ENCODE results near the gene SLC26A11.
"Not testable (repeated sequence)": the region's sequence is repeated elsewhere in the genome, so short reads cannot be mapped to it uniquely, and the experiment has no call there.

The SLC26A11 gene

DNA sequence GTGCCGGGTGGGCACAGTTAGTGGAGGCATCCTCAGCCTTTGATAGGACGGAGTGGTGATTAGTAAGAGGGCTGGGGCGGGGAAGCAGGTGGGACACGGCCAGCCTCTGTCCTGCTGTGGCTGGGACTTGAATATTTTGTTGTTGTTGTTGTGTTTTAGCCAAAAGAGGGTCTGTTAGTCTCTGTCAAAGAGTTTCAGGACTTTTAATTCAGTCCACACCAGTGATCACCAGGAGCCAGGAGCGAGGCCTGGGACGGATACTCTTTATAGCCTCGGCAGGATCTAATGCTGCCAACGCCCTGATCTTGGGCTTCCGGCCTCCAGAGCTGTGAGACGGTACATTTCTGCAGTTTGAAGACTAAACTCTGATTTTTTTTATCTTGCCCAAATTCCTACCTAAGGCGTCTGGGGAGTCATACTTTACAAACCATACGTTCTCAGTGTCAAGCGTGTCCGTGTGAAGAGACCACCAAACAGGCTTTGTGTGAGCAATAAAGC lies 37.5 kb downstream of the SLC26A11 start:
- Histone ChIP-seq H3K27me3 (ENCODE audit: insufficient read depth, insufficient read length) (no peaks in the 10 kb centered on the region), H3K9me3 (ENCODE audit: insufficient read depth, low read length) (no peaks in the 10 kb centered on the region), H3K9ac (ENCODE audit: insufficient read length, low read depth) (no peak overlapping the region), H3K36me3 (ENCODE audit: insufficient read depth, insufficient read length, low read length) (peaks cover 8% of the 10 kb centered on the region), H3K4me1 (ENCODE audit: insufficient read depth, insufficient read length) (peaks cover 22% of the 10 kb centered on the region), H3K4me3 (ENCODE audit: insufficient read length, low read depth) (no peak overlapping the region)
- no peak for DNase-seq (ENCODE audit: low read depth, low spot score)
- TF ChIP-seq SUZ12 (IDR thresholded peaks at IDR 0.05; ENCODE audit: extremely low read depth, insufficient read depth, insufficient read length) (no peak), ZNF274 (IDR thresholded peaks at IDR 0.05; ENCODE audit: low read depth, low read length) (no peak), YY1 (IDR thresholded peaks at IDR 0.05; ENCODE audit: insufficient read depth, insufficient read length) (no peak)

- not testable (repeated sequence) for H3K4me3 ChIP-seq (ENCODE audit: insufficient read length, low read depth); H3K27me3 ChIP-seq (ENCODE audit: insufficient read depth, insufficient read length); H3K9ac ChIP-seq (ENCODE audit: insufficient read length, low read depth); H3K9me3 ChIP-seq (ENCODE audit: insufficient read depth, low read length); DNase-seq (ENCODE audit: low read depth, low spot score); H3K36me3 ChIP-seq (ENCODE audit: insufficient read depth, insufficient read length, low read length)
- H3K4me1 ChIP-seq (ENCODE audit: insufficient read depth, insufficient read length) = peaks cover 27% of the 10 kb centered on the region
These were observed 38.1 kb downstream of the SLC26A11 start for GRCh38 chr17:80258296-80258695.

DNA sequence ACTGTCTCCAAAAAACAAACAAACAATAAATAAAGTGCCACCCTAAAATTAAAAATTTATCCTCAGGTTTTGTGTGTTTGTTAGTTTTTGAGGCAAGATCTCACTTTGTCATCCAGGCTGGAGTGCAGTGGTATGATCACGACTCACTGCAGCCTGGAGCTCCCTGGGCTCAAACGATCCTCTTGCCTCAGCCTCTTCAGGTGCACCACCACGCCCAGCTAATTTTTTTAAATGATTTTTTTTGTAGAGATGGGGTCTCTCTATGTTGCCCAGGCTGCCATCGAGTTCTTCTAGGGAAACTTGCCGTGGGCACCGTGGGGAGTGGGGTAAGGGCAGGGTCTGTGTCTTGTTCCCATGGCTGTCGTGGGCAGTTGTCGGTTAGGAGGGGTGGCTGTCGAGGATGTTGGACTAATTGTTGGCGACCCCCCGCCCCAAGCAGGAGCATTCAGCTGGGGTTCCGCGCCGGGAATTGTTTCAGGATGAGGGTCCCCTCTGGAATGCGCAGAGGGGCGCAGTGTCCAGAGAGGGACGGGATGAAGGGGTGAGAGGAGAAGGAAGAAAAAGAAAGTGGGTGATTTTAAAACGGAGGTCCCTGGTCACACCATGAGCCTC lies 39.3 kb downstream of the SLC26A11 start:
- Histone ChIP-seq H3K9me3 (ENCODE audit: insufficient read depth, low read length) (no peaks in the 10 kb centered on the region), H3K9ac (ENCODE audit: insufficient read length, low read depth) (peak overlapping the region; percentile 75), H3K27me3 (ENCODE audit: insufficient read depth, insufficient read length) (no peaks in the 10 kb centered on the region), H3K36me3 (ENCODE audit: insufficient read depth, insufficient read length, low read length) (peaks cover 16% of the 10 kb centered on the region), H3K4me1 (ENCODE audit: insufficient read depth, insufficient read length) (peaks cover 40% of the 10 kb centered on the region), H3K4me3 (ENCODE audit: insufficient read length, low read depth) (peak overlapping the region; percentile 41)
- TF ChIP-seq SUZ12 (IDR thresholded peaks at IDR 0.05; ENCODE audit: extremely low read depth, insufficient read depth, insufficient read length) = no peak
- TF ChIP-seq ZNF274 (IDR thresholded peaks at IDR 0.05; ENCODE audit: low read depth, low read length) = no peak
- no peak for TF ChIP-seq YY1 (IDR thresholded peaks at IDR 0.05; ENCODE audit: insufficient read depth, insufficient read length)
- no peak for DNase-seq (ENCODE audit: low read depth, low spot score)

DNA sequence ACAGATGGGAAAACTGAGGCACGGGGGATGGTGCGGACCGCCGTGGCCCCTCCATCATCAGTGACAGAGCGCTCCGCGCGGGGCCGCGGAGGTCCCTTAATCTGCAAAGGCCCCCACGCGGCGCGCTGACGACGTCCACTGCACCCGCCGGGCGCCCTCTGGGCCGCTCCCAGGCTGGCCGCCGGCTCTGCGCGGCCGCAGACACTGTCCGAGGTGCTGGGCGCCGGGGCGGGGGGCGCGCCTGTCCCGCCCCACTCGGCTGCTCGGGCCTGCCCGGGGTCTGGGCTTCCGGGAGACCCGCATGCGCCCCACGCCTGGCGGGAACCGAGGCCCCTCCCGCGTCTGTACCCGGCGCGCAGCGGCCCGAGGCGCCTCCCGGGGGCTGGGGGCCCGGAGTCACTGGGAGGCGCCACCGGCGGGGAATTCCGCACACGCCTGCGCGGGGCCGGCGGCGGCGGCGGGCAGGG lies 39.9 kb downstream of the SLC26A11 start:
- no peaks in the 10 kb centered on the region for H3K9me3 ChIP-seq (ENCODE audit: insufficient read depth, low read length)
- peaks cover 39% of the 10 kb centered on the region for H3K4me1 ChIP-seq (ENCODE audit: insufficient read depth, insufficient read length)
- H3K27me3 ChIP-seq (ENCODE audit: insufficient read depth, insufficient read length) = no peaks in the 10 kb centered on the region
- peak overlapping the region; percentile 75 for H3K9ac ChIP-seq (ENCODE audit: insufficient read length, low read depth)
- TF ChIP-seq SUZ12 (IDR thresholded peaks at IDR 0.05; ENCODE audit: extremely low read depth, insufficient read depth, insufficient read length) (no peak), YY1 (IDR thresholded peaks at IDR 0.05; ENCODE audit: insufficient read depth, insufficient read length) (no peak), ZNF274 (IDR thresholded peaks at IDR 0.05; ENCODE audit: low read depth, low read length) (no peak)
- H3K36me3 ChIP-seq (ENCODE audit: insufficient read depth, insufficient read length, low read length) = peaks cover 20% of the 10 kb centered on the region
- DNase-seq (ENCODE audit: low read depth, low spot score) = no peak
- peak overlapping the region; percentile 41 for H3K4me3 ChIP-seq (ENCODE audit: insufficient read length, low read depth)

GRCh38 chr17:80260791-80261158 lies 40.5 kb downstream of the SLC26A11 start, which contains the start of gene RNF213:
Gene RNF213 (plus strand): TSS chr17:80260852. CDS start chr17:80263682, 2,830 bp downstream.
- Histone ChIP-seq H3K4me1 (ENCODE audit: insufficient read depth, insufficient read length) (peaks cover 39% of the 10 kb centered on the region), H3K36me3 (ENCODE audit: insufficient read depth, insufficient read length, low read length) (peaks cover 27% of the 10 kb centered on the region)
- TF ChIP-seq YY1 (IDR thresholded peaks at IDR 0.05; ENCODE audit: insufficient read depth, insufficient read length) (no peak), SUZ12 (IDR thresholded peaks at IDR 0.05; ENCODE audit: extremely low read depth, insufficient read depth, insufficient read length) (no peak), ZNF274 (IDR thresholded peaks at IDR 0.05; ENCODE audit: low read depth, low read length) (no peak)

GRCh38 chr17:80261159-80261894 lies 41.1 kb downstream of the SLC26A11 start:
- Histone ChIP-seq H3K27me3 (ENCODE audit: insufficient read depth, insufficient read length) (no peaks in the 10 kb centered on the region), H3K9me3 (ENCODE audit: insufficient read depth, low read length) (no peaks in the 10 kb centered on the region), H3K4me1 (ENCODE audit: insufficient read depth, insufficient read length) (peaks cover 39% of the 10 kb centered on the region), H3K4me3 (ENCODE audit: insufficient read length, low read depth) (peak overlapping the region; percentile 86), H3K36me3 (ENCODE audit: insufficient read depth, insufficient read length, low read length) (peaks cover 32% of the 10 kb centered on the region), H3K9ac (ENCODE audit: insufficient read length, low read depth) (peak overlapping the region; percentile 95)
- TF ChIP-seq SUZ12 (IDR thresholded peaks at IDR 0.05; ENCODE audit: extremely low read depth, insufficient read depth, insufficient read length) (no peak), YY1 (IDR thresholded peaks at IDR 0.05; ENCODE audit: insufficient read depth, insufficient read length) (no peak), ZNF274 (IDR thresholded peaks at IDR 0.05; ENCODE audit: low read depth, low read length) (no peak)
- peak; percentile 90 for DNase-seq (ENCODE audit: low read depth, low spot score)

More at GRCh38 chr17:80260791-80261158, 40.5 kb downstream of the SLC26A11 start, which contains the start of gene RNF213:
- H3K9ac ChIP-seq (ENCODE audit: insufficient read length, low read depth) = peak within 1 kb of the TSS; percentile 95
- H3K9me3 ChIP-seq (ENCODE audit: insufficient read depth, low read length) = no peaks in the 10 kb centered on the region
- no peak for DNase-seq (ENCODE audit: low read depth, low spot score)
- H3K27me3 ChIP-seq (ENCODE audit: insufficient read depth, insufficient read length) = no peaks in the 10 kb centered on the region
- peak within 1 kb of the TSS; percentile 86 for H3K4me3 ChIP-seq (ENCODE audit: insufficient read length, low read depth)

- no peak for TF ChIP-seq SUZ12 (IDR thresholded peaks at IDR 0.05; ENCODE audit: extremely low read depth, insufficient read depth, insufficient read length)
- no peak for TF ChIP-seq YY1 (IDR thresholded peaks at IDR 0.05; ENCODE audit: insufficient read depth, insufficient read length)
- no peak for TF ChIP-seq ZNF274 (IDR thresholded peaks at IDR 0.05; ENCODE audit: low read depth, low read length)
- H3K4me3 ChIP-seq (ENCODE audit: insufficient read length, low read depth) = peak overlapping the region; percentile 86
- peak overlapping the region; percentile 95 for H3K9ac ChIP-seq (ENCODE audit: insufficient read length, low read depth)
- H3K27me3 ChIP-seq (ENCODE audit: insufficient read depth, insufficient read length) = no peaks in the 10 kb centered on the region
- H3K4me1 ChIP-seq (ENCODE audit: insufficient read depth, insufficient read length) = peaks cover 39% of the 10 kb centered on the region
- H3K9me3 ChIP-seq (ENCODE audit: insufficient read depth, low read length) = no peaks in the 10 kb centered on the region
- peaks cover 33% of the 10 kb centered on the region for H3K36me3 ChIP-seq (ENCODE audit: insufficient read depth, insufficient read length, low read length)
- DNase-seq (ENCODE audit: low read depth, low spot score) = no peak
These were observed 41.7 kb downstream of the SLC26A11 start for GRCh38 chr17:80261895-80262279.

Data from NT2/D1 (cell line).